Endothelial cell of umbilical vein (primary cell): ENCODE data around the gene FOXJ1. TPM values are rescaled to one million over a fixed set of nuclear protein-coding genes. Genes with fewer than 3 reads are reported as not detected.

Experiments
- BruUV-seq: library from RNA; stranded (reverse); fragments of 400-500 nt; replicated peaks from 2 replicates; lab custom pipeline; 2021; lab: Mats Ljungman, UMichigan
- CTCF ChIA-PET: fragments of 300-600, 350-600 bp; sonication (Branson Sonifier 250); formaldehyde crosslinking; loops from one replicate; lab custom pipeline; 2021; ENCODE audit warnings: antibody characterized with exemption, inconsistent platforms; lab: Charles Lee
- POLR2A ChIA-PET: fragments of 300-600, 350-600 bp; sonication (Branson Sonifier 250); formaldehyde crosslinking; loops from one replicate; lab custom pipeline; 2021; ENCODE audit warnings: antibody characterized with exemption, inconsistent platforms; lab: Charles Lee
- DNase-seq: peaks from one replicate; pipeline ENCODE4 v3.0.0-alpha.2; 2011; ENCODE audit warnings: low read depth, low spot score
- FAIRE-seq: peaks from 2 replicates; lab custom pipeline; 2011; peaks lifted over from hg19 to GRCh38; lab: Jason Lieb, UNC
- H2AFZ ChIP-seq: 2 replicates; pipeline ENCODE4 v1.6.0; 2012; ENCODE audit warnings: low read depth, low read length, control low read depth, inconsistent platforms
- H3K27ac ChIP-seq: 2 replicates; pipeline ENCODE4 v1.5.1; 2011; ENCODE audit warnings: low read depth, mild to moderate bottlenecking, control low read depth, low read length, moderate library complexity; ENCODE audit not compliant: insufficient read depth
- H3K27me3 ChIP-seq, 2 experiments: 2 replicates each; pipeline versions ENCODE4 v1.6.0 to v1.6.1; 2011; ENCODE audit warnings: low read length in 2 of 2, mixed read lengths in 1 of 2; ENCODE audit not compliant: control insufficient read depth in 2 of 2, insufficient read depth in 2 of 2
- H3K36me3 ChIP-seq, 2 experiments: 2 replicates in 1 of 2; 3 replicates in 1 of 2; pipeline ENCODE4 v1.5.1; 2011; ENCODE audit warnings: low read length in 2 of 2, mild to moderate bottlenecking in 1 of 2, moderate library complexity in 1 of 2; ENCODE audit not compliant: control insufficient read depth in 2 of 2, insufficient read depth in 2 of 2; ENCODE audit errors: extremely low read depth in 1 of 2
- H3K4me1 ChIP-seq: 3 replicates; pipeline ENCODE4 v1.5.1; 2011; ENCODE audit warnings: mild to moderate bottlenecking, low read length; ENCODE audit not compliant: control insufficient read depth, insufficient read depth; ENCODE audit errors: extremely low read depth
- H3K4me2 ChIP-seq: 2 replicates; pipeline ENCODE4 v1.6.1; 2011; ENCODE audit warnings: low read length, control low read depth, mixed read lengths; ENCODE audit not compliant: insufficient read depth
- H3K4me3 ChIP-seq, 3 experiments: fragments of 200-600 bp in 1 of 3; sonication (generic), shearing (Covaris generic) in 1 of 3; replicated peaks in 1 of 3; 2 replicates each; pipeline ENCODE4 v1.5.1; 2011 to 2016; ENCODE audit warnings: control low read depth in 3 of 3, low read length in 3 of 3, mild to moderate bottlenecking in 2 of 3, inconsistent platforms in 1 of 3, low read depth in 1 of 3, moderate library complexity in 1 of 3; ENCODE audit not compliant: insufficient read depth in 1 of 3
- H3K79me2 ChIP-seq: 2 replicates; pipeline ENCODE4 v1.6.0; 2012; ENCODE audit warnings: low read length, inconsistent platforms; ENCODE audit not compliant: control insufficient read depth, insufficient read depth
- H3K9ac ChIP-seq: replicated peaks from 2 replicates; pipeline ENCODE3; 2011; ENCODE audit warnings: low read length, control low read depth; ENCODE audit not compliant: insufficient read depth; ENCODE audit errors: extremely low read depth
- H3K9me1 ChIP-seq: replicated peaks from 3 replicates; pipeline ENCODE4 v1.6.0; 2011; ENCODE audit warnings: mild to moderate bottlenecking, low read length; ENCODE audit not compliant: control insufficient read depth, insufficient read depth; ENCODE audit errors: extremely low read depth
- H3K9me3 ChIP-seq: replicated peaks from 2 replicates; pipeline ENCODE4 v1.5.1; 2012; ENCODE audit warnings: low read length, inconsistent platforms; ENCODE audit not compliant: control insufficient read depth, insufficient read depth
- H4K20me1 ChIP-seq: replicated peaks from 2 replicates; pipeline ENCODE3; 2011; ENCODE audit warnings: mild to moderate bottlenecking, low read length; ENCODE audit not compliant: control insufficient read depth, insufficient read depth; ENCODE audit errors: extremely low read depth
- EZH2 ChIP-seq: IDR thresholded peaks from 2 replicates; pipeline ENCODE4 v1.6.1; 2012; ENCODE audit warnings: borderline replicate concordance, low read depth, mild to moderate bottlenecking, moderate library complexity, low read length, inconsistent platforms; ENCODE audit not compliant: severe bottlenecking
- FOS ChIP-seq: IDR thresholded peaks from 2 replicates; pipeline ENCODE4 v1.6.1; 2011; ENCODE audit warnings: mild to moderate bottlenecking, low read length, moderate library complexity, borderline replicate concordance; ENCODE audit not compliant: insufficient read depth
- GATA2 ChIP-seq: IDR thresholded peaks from 2 replicates; pipeline ENCODE4 v1.7.0; 2011; ENCODE audit warnings: low read depth, mild to moderate bottlenecking, moderate library complexity, mixed read lengths, low read length; ENCODE audit not compliant: insufficient read length, insufficient read depth
- JUN ChIP-seq: IDR thresholded peaks from 2 replicates; pipeline ENCODE4 v1.6.1; 2011; ENCODE audit warnings: borderline replicate concordance, low read depth; ENCODE audit not compliant: insufficient read length, insufficient read depth
- POLR2A ChIP-seq: IDR thresholded peaks from 2 replicates; pipeline ENCODE4 v1.6.1; 2012; ENCODE audit warnings: low read depth, mild to moderate bottlenecking, control low read depth, low read length
- POLR2AphosphoS5 ChIP-seq: IDR thresholded peaks from 2 replicates; pipeline ENCODE4 v1.6.1; 2012; ENCODE audit warnings: low read depth, mild to moderate bottlenecking, control low read depth, low read length, moderate library complexity; ENCODE audit not compliant: insufficient read depth
- dilution Hi-C: fragments of 300-500 bp; cut with MboI; formaldehyde crosslinking; loops from one replicate; pipeline ENCODE4 v1.15.0; 2019; ENCODE audit warnings: low sequenced_read_pairs; ENCODE audit not compliant: extremely low pct_ligation_motif_present
- intact Hi-C: fragments of 100-400 bp; cut with micrococcal nuclease; formaldehyde crosslinking; loops from one replicate; pipeline ENCODE4 v1.10.0; 2022
- polyA plus RNA-seq, 4 experiments: library from polyadenylated mRNA; depleted of rRNA in 3 of 4; stranded (reverse) in 3 of 4; unstranded in 1 of 4; fragments of >200 nt; gene quantifications; 2 replicates each; pipeline versions ENCODE4 v1.2.1 to v1.2.3, GENCODE V29; 2011 to 2012; ENCODE audit warnings: missing spikeins in 1 of 4
- total RNA-seq: library from RNA; stranded (reverse); gene quantifications from 2 replicates; pipeline ENCODE4 v1.2.3, GENCODE V29; 2021
- TF ChIP-seq, protein P1 (sequence below), 2 donors: IDR thresholded peaks; 1 replicate in 1 of 2; 2 replicates in 1 of 2; pipeline ENCODE4 v1.5.1; 2011; ENCODE audit warnings: low read length in 2 of 2, mild to moderate bottlenecking in 2 of 2, moderate library complexity in 2 of 2, control low read depth in 1 of 2, inconsistent platforms in 1 of 2, low read depth in 1 of 2; ENCODE audit not compliant: insufficient read depth in 1 of 2; ENCODE audit errors: extremely low read depth in 1 of 2
- TF ChIP-seq, protein P2 (sequence below): IDR thresholded peaks from 2 replicates; pipeline ENCODE4 v1.6.1; 2011; ENCODE audit not compliant: insufficient read depth, insufficient read length

The FOXJ1 gene
- total and polyA plus RNA-seq, 2 donors (not counting 3 experiments of a cell fraction or from before 2014, with no cell fraction given), result not detected

DNA sequence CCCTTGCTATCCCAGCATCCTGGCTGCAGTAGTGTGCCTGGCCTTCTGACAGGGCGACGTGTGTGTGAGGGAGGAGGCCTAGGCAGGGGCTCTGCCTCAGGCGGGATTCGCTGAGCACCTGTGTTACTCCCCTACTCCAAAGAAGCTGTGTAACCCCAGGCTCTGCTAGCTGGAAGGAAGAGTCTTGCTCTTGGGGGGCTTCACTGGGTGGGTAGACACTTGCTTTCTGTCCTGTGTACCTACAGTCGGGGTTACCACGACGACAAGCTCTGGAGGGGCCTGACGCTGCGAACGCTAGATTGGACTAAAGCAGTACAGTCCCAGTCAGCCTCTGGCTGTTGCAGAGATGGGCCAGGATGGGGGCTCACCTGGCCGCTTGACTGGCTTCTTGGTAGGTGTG lies 47.0 kb downstream of the FOXJ1 start:
- ChIA-PET POLR2A (interaction anchor here (0.6 to 0.7 kb wide), 2 partner anchors 24 to 318 kb away, joined by 3 read pairs; no protein-coding TSS in a partner anchor), CTCF (interaction anchor here (1.4 kb wide), 1 partner anchor 9 kb away, joined by 4 read pairs; the partner anchor contains the start of gene EXOC7)
- TF ChIP-seq EZH2, result no peak
- no peak for TF ChIP-seq POLR2AphosphoS5
- no peak for TF ChIP-seq GATA2
- TF ChIP-seq FOS, result no peak
- TF ChIP-seq JUN, result no peak
- TF ChIP-seq, protein P1, sequence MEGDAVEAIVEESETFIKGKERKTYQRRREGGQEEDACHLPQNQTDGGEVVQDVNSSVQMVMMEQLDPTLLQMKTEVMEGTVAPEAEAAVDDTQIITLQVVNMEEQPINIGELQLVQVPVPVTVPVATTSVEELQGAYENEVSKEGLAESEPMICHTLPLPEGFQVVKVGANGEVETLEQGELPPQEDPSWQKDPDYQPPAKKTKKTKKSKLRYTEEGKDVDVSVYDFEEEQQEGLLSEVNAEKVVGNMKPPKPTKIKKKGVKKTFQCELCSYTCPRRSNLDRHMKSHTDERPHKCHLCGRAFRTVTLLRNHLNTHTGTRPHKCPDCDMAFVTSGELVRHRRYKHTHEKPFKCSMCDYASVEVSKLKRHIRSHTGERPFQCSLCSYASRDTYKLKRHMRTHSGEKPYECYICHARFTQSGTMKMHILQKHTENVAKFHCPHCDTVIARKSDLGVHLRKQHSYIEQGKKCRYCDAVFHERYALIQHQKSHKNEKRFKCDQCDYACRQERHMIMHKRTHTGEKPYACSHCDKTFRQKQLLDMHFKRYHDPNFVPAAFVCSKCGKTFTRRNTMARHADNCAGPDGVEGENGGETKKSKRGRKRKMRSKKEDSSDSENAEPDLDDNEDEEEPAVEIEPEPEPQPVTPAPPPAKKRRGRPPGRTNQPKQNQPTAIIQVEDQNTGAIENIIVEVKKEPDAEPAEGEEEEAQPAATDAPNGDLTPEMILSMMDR (IDR thresholded peaks at IDR 0.05; ENCODE audit: extremely low read depth in 1 of 2, insufficient read depth in 1 of 2, low read depth in 1 of 2, low read length in 2 of 2), result no peak
- TF ChIP-seq POLR2A, result no peak
- TF ChIP-seq, protein P2, sequence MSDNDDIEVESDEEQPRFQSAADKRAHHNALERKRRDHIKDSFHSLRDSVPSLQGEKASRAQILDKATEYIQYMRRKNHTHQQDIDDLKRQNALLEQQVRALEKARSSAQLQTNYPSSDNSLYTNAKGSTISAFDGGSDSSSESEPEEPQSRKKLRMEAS, result no peak
- Histone ChIP-seq H3K9ac (no peak overlapping the region), H3K4me2 (no peak overlapping the region), H3K79me2 (no peaks in the 10 kb centered on the region), H3K9me1 (no peaks in the 10 kb centered on the region), H3K36me3 (peaks cover 8 to 47% of the 10 kb centered on the region in 2 experiments), H3K27me3 (no peaks in the 10 kb centered on the region), H3K4me3 (no peak overlapping the region), H3K9me3 (no peaks in the 10 kb centered on the region), H2AFZ (no peak overlapping the region), H4K20me1 (no peaks in the 10 kb centered on the region), H3K4me1 (peaks cover 10% of the 10 kb centered on the region), H3K27ac (no peak overlapping the region)
- intact Hi-C loops (no loop called here), dilution Hi-C loops (no loop called here)
- FAIRE-seq (no peak), DNase-seq (no peak)
- BruUV-seq, result no TSS peak
